ENCODE data around the gene FCRL1. TPM values are rescaled to one million over a fixed set of nuclear protein-coding genes. Genes with fewer than 3 reads are reported as not detected.

The FCRL1 gene
- total and polyA plus RNA-seq, 2 donors (not counting 3 experiments of a cell fraction or from before 2014, with no cell fraction given), result not detected

- Histone ChIP-seq H3K9ac (replicated peaks; ENCODE audit: extremely low read depth, insufficient read depth, low read length) (no peak overlapping the region), H3K4me2 (ENCODE audit: insufficient read depth, low read length) (no peak overlapping the region), H3K9me3 (replicated peaks; ENCODE audit: control insufficient read depth, insufficient read depth, low read length) (no peaks in the 10 kb centered on the region), H4K20me1 (replicated peaks; ENCODE audit: control insufficient read depth, extremely low read depth, insufficient read depth, low read length) (no peaks in the 10 kb centered on the region), H3K27me3 (ENCODE audit: control insufficient read depth in 2 of 2, insufficient read depth in 2 of 2, low read length in 2 of 2) (no peaks in the 10 kb centered on the region), H3K36me3 (ENCODE audit: control insufficient read depth in 2 of 2, extremely low read depth in 1 of 2, insufficient read depth in 2 of 2, low read length in 2 of 2) (no peaks in the 10 kb centered on the region), H3K79me2 (ENCODE audit: control insufficient read depth, insufficient read depth, low read length) (no peaks in the 10 kb centered on the region), H3K4me1 (ENCODE audit: control insufficient read depth, extremely low read depth, insufficient read depth, low read length) (no peaks in the 10 kb centered on the region), H3K9me1 (replicated peaks; ENCODE audit: control insufficient read depth, extremely low read depth, insufficient read depth, low read length) (no peaks in the 10 kb centered on the region), H2AFZ (ENCODE audit: low read depth, low read length) (no peak overlapping the region), H3K27ac (ENCODE audit: insufficient read depth, low read depth, low read length) (no peak overlapping the region), H3K4me3 (replicated peaks in 1 of 3; ENCODE audit: insufficient read depth in 1 of 3, low read depth in 1 of 3, low read length in 3 of 3) (no peak overlapping the region)
- intact Hi-C loops (cut with micrococcal nuclease), result no loop called here
- DNase-seq (ENCODE audit: low read depth, low spot score), result no peak
- TF ChIP-seq JUN (IDR thresholded peaks at IDR 0.05; ENCODE audit: borderline replicate concordance, insufficient read depth, insufficient read length, low read depth) (no peak), MYC (IDR thresholded peaks at IDR 0.05; ENCODE audit: low read depth, low read length) (no peak), POLR2A (IDR thresholded peaks at IDR 0.05; ENCODE audit: low read depth, low read length) (no peak), FOS (IDR thresholded peaks at IDR 0.05; ENCODE audit: borderline replicate concordance, insufficient read depth, low read length) (no peak), EZH2 (IDR thresholded peaks at IDR 0.05; ENCODE audit: borderline replicate concordance, low read depth, low read length, severe bottlenecking) (no peak), GATA2 (IDR thresholded peaks at IDR 0.05; ENCODE audit: insufficient read depth, insufficient read length, low read depth, low read length) (no peak), POLR2AphosphoS5 (IDR thresholded peaks at IDR 0.05; ENCODE audit: insufficient read depth, low read depth, low read length) (no peak)
- TF ChIP-seq, protein P1, sequence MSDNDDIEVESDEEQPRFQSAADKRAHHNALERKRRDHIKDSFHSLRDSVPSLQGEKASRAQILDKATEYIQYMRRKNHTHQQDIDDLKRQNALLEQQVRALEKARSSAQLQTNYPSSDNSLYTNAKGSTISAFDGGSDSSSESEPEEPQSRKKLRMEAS (IDR thresholded peaks at IDR 0.05; ENCODE audit: insufficient read depth, insufficient read length), result no peak
- TF ChIP-seq, protein P2, sequence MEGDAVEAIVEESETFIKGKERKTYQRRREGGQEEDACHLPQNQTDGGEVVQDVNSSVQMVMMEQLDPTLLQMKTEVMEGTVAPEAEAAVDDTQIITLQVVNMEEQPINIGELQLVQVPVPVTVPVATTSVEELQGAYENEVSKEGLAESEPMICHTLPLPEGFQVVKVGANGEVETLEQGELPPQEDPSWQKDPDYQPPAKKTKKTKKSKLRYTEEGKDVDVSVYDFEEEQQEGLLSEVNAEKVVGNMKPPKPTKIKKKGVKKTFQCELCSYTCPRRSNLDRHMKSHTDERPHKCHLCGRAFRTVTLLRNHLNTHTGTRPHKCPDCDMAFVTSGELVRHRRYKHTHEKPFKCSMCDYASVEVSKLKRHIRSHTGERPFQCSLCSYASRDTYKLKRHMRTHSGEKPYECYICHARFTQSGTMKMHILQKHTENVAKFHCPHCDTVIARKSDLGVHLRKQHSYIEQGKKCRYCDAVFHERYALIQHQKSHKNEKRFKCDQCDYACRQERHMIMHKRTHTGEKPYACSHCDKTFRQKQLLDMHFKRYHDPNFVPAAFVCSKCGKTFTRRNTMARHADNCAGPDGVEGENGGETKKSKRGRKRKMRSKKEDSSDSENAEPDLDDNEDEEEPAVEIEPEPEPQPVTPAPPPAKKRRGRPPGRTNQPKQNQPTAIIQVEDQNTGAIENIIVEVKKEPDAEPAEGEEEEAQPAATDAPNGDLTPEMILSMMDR (IDR thresholded peaks at IDR 0.05; ENCODE audit: extremely low read depth in 1 of 2, insufficient read depth in 1 of 2, low read depth in 1 of 2, low read length in 2 of 2), result no peak
- FAIRE-seq, result no peak
- CTCF ChIA-PET, result no interaction called here
- POLR2A ChIA-PET, result no interaction called here
- dilution Hi-C loops (cut with MboI; ENCODE audit: extremely low pct_ligation_motif_present, low sequenced_read_pairs), result no loop called here
- no TSS peak for BruUV-seq (replicated peaks)
Measured at GRCh38 chr1:157868654-157869053, 48.7 kb upstream of the FCRL1 start.
